ENCODE results near the gene ZFP57.

DNA sequence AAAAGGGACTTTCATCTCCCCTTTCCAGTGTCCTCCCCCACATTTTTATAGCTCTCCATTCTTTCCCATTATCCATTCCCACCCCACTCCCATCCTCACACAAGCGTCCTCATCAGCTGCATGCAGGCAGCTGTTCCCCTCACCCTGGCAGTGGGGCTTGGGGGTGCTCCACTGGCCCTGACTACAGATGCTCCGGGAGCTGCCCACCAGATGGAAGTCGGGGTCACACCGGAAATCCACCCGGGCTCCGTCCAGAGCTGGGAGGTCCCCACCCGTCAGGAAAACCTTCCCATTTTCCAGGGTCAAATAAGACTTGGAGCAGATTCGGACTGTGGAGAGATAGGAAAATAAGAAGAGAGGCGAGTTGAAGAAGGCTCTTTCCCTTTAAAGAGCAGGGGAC is 50.6 kb downstream of the ZFP57 start:
- TF ChIP-seq, protein P1, sequence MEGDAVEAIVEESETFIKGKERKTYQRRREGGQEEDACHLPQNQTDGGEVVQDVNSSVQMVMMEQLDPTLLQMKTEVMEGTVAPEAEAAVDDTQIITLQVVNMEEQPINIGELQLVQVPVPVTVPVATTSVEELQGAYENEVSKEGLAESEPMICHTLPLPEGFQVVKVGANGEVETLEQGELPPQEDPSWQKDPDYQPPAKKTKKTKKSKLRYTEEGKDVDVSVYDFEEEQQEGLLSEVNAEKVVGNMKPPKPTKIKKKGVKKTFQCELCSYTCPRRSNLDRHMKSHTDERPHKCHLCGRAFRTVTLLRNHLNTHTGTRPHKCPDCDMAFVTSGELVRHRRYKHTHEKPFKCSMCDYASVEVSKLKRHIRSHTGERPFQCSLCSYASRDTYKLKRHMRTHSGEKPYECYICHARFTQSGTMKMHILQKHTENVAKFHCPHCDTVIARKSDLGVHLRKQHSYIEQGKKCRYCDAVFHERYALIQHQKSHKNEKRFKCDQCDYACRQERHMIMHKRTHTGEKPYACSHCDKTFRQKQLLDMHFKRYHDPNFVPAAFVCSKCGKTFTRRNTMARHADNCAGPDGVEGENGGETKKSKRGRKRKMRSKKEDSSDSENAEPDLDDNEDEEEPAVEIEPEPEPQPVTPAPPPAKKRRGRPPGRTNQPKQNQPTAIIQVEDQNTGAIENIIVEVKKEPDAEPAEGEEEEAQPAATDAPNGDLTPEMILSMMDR (conservative IDR thresholded peaks at IDR 0.05; ENCODE audit: low read length) = no peak
- no peak for TF ChIP-seq EZH2phosphoT487 (IDR thresholded peaks at IDR 0.05; ENCODE audit: borderline replicate concordance)
